ENCODE data around the gene CHMP4B. TPM values are rescaled to one million over a fixed set of nuclear protein-coding genes. Genes with fewer than 3 reads are reported as not detected.

Gene CHMP4B
- total and polyA plus RNA-seq, 12 donors = 87.5 to 246 (median 103) TPM

DNA sequence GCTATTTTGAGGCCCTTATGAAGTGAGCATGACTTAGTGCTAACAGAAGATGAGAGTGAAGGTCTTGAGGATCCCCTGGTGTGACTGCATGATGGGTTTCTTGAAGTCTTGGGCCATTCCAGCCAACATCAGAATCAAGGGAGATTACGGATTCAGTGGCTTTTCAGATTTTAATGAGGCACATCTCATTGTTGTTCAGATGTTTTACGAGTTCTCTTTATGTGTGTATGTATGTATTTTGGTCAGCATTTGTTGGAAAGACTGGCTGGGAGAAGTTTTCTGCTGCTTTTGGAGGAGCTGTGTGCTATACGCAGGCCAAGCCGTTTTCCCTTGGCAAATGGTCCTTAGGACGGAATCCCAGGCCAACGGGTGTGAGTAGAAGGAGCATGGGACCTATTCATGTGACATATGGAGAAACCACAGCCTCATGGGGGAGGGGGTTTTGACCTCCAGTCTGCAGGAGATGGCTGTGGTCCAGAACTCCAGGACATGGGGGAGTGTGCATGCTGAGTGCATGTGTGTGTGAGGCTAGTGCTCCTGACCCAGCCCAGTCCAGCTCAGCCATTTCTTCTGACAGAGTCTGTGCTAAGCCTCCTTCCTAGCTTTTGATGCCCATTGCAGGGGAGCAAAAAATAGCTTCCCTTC, 35.3 kb downstream of the CHMP4B start:
- WGBS, 2 donors = 41 to 50% methylated on average over 6 of the region's 6 CpGs
- DNase-seq = peak in 1 of 2 donors; percentile 53
- intact Hi-C loops (cut with DNase I) = loop anchor here in 1 of 10 donors (5.0 kb wide), 1 partner anchor 54 kb away; no protein-coding TSS in a partner anchor
- Histone ChIP-seq H3K4me1 (peaks cover 25 to 68% (median 56%) of the 10 kb centered on the region in 9 donors), H3K36me3 (peaks cover 0 to 33% (median 7%) of the 10 kb centered on the region in 9 donors), H3K27me3 (no peaks in the 10 kb centered on the region), H3K4me3 (no peak overlapping the region), H3K9me3 (no peaks in the 10 kb centered on the region), H3K27ac (peak overlapping the region in 2 of 10 donors; percentile 14 to 34)
- ATAC-seq = peak; percentile 31 to 72 (median 56)
- TF ChIP-seq CTCF (IDR thresholded peaks at IDR 0.05) = no peak

- no peaks in the 10 kb centered on the region for H3K9me3 ChIP-seq
- intact Hi-C loops (cut with DNase I) = loop anchor here in 1 of 10 donors (5.0 kb wide), 1 partner anchor 55 kb away; no protein-coding TSS in a partner anchor
- DNase-seq (no peak), ATAC-seq (no peak)
- TF ChIP-seq CTCF (IDR thresholded peaks at IDR 0.05) = no peak
- peak overlapping the region in 1 of 10 donors; percentile 20 for H3K27ac ChIP-seq
- no peaks in the 10 kb centered on the region for H3K27me3 ChIP-seq
- H3K4me3 ChIP-seq = no peak overlapping the region
- H3K4me1 ChIP-seq = peaks cover 21 to 62% (median 50%) of the 10 kb centered on the region in 9 donors
- peaks cover 0 to 39% (median 13%) of the 10 kb centered on the region in 9 donors for H3K36me3 ChIP-seq
These were observed 35.9 kb downstream of the CHMP4B start for GRCh38 chr20:33847006-33847405.

GRCh38 chr20:33848391-33848790, 37.2 kb downstream of the CHMP4B start:
- peaks cover 10 to 48% (median 36%) of the 10 kb centered on the region in 9 donors for H3K4me1 ChIP-seq
- WGBS, 2 donors = 92 to 94% methylated on average over 19 of the region's 19 CpGs
- intact Hi-C loops (cut with DNase I) = loop anchor here in 1 of 10 donors (5.0 kb wide), 1 partner anchor 56 kb away; no protein-coding TSS in a partner anchor

DNA sequence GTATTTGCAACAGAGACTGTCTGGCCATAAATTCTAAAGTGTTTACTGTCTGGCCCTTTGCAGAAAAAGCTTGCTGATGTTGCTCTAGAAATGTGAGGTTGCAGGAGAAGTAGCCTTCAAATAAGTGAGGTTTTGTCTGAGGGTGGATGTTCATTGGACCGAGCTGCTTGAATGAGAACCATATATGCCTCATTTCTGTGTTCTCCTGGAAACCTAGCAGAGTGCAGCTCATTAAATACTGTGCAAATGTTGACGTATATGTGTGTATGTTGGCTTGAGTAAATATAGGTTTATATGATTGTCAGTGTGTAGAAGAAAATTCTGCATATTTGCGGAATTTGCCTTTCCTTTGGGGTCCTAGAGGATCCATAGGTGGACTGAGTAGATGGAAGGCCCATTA, 39.0 kb downstream of the CHMP4B start:
- Histone ChIP-seq H3K9me3 (no peaks in the 10 kb centered on the region), H3K36me3 (peaks cover 0 to 71% (median 33%) of the 10 kb centered on the region in 9 donors), H3K27me3 (no peaks in the 10 kb centered on the region), H3K27ac (no peak overlapping the region), H3K4me3 (no peak overlapping the region), H3K4me1 (peaks cover 2 to 32% (median 24%) of the 10 kb centered on the region in 9 donors)
- 97 to 98% methylated on average over 3 of the region's 3 CpGs for WGBS, 2 donors
- ATAC-seq = no peak
- intact Hi-C loops (cut with DNase I) = loop anchor here in 2 of 10 donors (5.0 to 10.0 kb wide), 2 partner anchors 33 to 665 kb away; partner anchors contain the start of gene DYNLRB1 (in 1 of the 2)
- no peak for TF ChIP-seq CTCF (IDR thresholded peaks at IDR 0.05)
- no peak for DNase-seq

More at GRCh38 chr20:33848391-33848790, 37.2 kb downstream of the CHMP4B start:
- TF ChIP-seq CTCF (IDR thresholded peaks at IDR 0.05) = no peak
- Histone ChIP-seq H3K36me3 (peaks cover 0 to 53% (median 22%) of the 10 kb centered on the region in 9 donors), H3K27me3 (no peaks in the 10 kb centered on the region), H3K27ac (no peak overlapping the region), H3K9me3 (no peaks in the 10 kb centered on the region), H3K4me3 (no peak overlapping the region)
- ATAC-seq (no peak), DNase-seq (no peak)

Measured in heart right ventricle (tissue), 16 donors.